HCT116 (cell line): Measurements from ENCODE around the gene TNRC18. TPM values are rescaled to one million over a fixed set of nuclear protein-coding genes. Genes with fewer than 3 reads are reported as not detected.

Source experiments
- ATAC-seq: fragments of 200-7000 bp; cut with Tn5 transposase; 2 replicates; pipeline ENCODE4 v1.9.1; 2020; ENCODE audit warnings: mild to moderate bottlenecking, moderate library complexity
- BruUV-seq: library from RNA; stranded (reverse); fragments of 400-500 nt; replicated peaks from 2 replicates; lab custom pipeline; 2021; lab: Mats Ljungman, UMichigan
- CTCF ChIA-PET: fragments of 300-600 bp; sonication (Branson Sonifier 250); formaldehyde crosslinking; loops from one replicate; lab custom pipeline; 2021; ENCODE audit warnings: antibody characterized with exemption; lab: Charles Lee
- POLR2A ChIA-PET: fragments of 300-600, 350-600 bp; sonication (Branson Sonifier 250); formaldehyde crosslinking; loops from one replicate; lab custom pipeline; 2021; ENCODE audit warnings: antibody characterized with exemption; lab: Charles Lee
- RAD21 ChIA-PET, 2 experiments: fragments of 300-600 bp; sonication (Branson Sonifier 250); formaldehyde crosslinking; loops; one replicate each; lab custom pipeline; 2023; ENCODE audit warnings: low total read pairs in 2 of 2; ENCODE audit not compliant: uncharacterized antibody in 2 of 2, unreplicated experiment in 2 of 2, low non-redundant PET in 1 of 2; lab: Charles Lee
- DNase-seq: peaks from one replicate; pipeline ENCODE4 v3.0.0-alpha.2; 2010; ENCODE audit warnings: low read depth, low spot score
- H2AFZ ChIP-seq: fragments of 200-600 bp; shearing (Covaris generic), sonication (generic); 2 replicates; pipeline ENCODE4 v1.6.1; 2017; ENCODE audit warnings: low read depth, mixed run types, mixed read lengths, antibody characterized with exemption, low read length; ENCODE audit not compliant: poor library complexity, severe bottlenecking
- H3K27ac ChIP-seq: 2 replicates; pipeline ENCODE4 v1.5.1; 2012; ENCODE audit warnings: low read depth, low read length
- H3K27me3 ChIP-seq: fragments of 200-600 bp; sonication (generic); 2 replicates; pipeline ENCODE4 v1.6.1; 2016; ENCODE audit warnings: mixed run types, low read length, mixed read lengths; ENCODE audit not compliant: insufficient read depth
- H3K36me3 ChIP-seq, 2 experiments: fragments of 200-500 bp in 1 of 2; fragments of 200-600 bp in 1 of 2; sonication (Bioruptor generic) in 1 of 2; sonication (generic) in 1 of 2; 2 replicates each; pipeline versions ENCODE4 v1.5.1 to v1.6.1; 2014 to 2016; ENCODE audit warnings: low read length in 2 of 2, inconsistent platforms in 1 of 2, mixed read lengths in 1 of 2, mixed run types in 1 of 2; ENCODE audit not compliant: insufficient read depth in 2 of 2, control insufficient read depth in 1 of 2
- H3K4me1 ChIP-seq, 2 experiments: fragments of 200-600 bp in 1 of 2; sonication (generic) in 1 of 2; 2 replicates each; pipeline versions ENCODE4 v1.5.1 to v1.6.1; 2012 to 2017; ENCODE audit warnings: low read length in 2 of 2, inconsistent platforms in 1 of 2, mild to moderate bottlenecking in 1 of 2, mixed read lengths in 1 of 2, mixed run types in 1 of 2, moderate library complexity in 1 of 2; ENCODE audit not compliant: insufficient read depth in 2 of 2, control insufficient read depth in 1 of 2
- H3K4me2 ChIP-seq: fragments of 200-600 bp; sonication (generic); 2 replicates; pipeline ENCODE4 v1.6.1; 2017; ENCODE audit warnings: mixed run types, low read length, mixed read lengths
- H3K4me3 ChIP-seq, 2 experiments: fragments of 200-600 bp in 1 of 2; sonication (generic) in 1 of 2; replicated peaks in 1 of 2; 2 replicates each; pipeline ENCODE4 v1.5.1; 2011 to 2016; ENCODE audit warnings: low read length in 2 of 2, control low read depth in 1 of 2, low read depth in 1 of 2, mild to moderate bottlenecking in 1 of 2, mixed read lengths in 1 of 2, mixed run types in 1 of 2
- H3K79me2 ChIP-seq: fragments of 200-600 bp; sonication (generic); 2 replicates; pipeline ENCODE4 v1.6.1; 2017; ENCODE audit warnings: mild to moderate bottlenecking, mixed run types, low read length, moderate library complexity, mixed read lengths; ENCODE audit not compliant: insufficient read depth
- H3K9ac ChIP-seq: fragments of 200-600 bp; sonication (generic); 2 replicates; pipeline ENCODE4 v1.6.1; 2016; ENCODE audit warnings: low read length, mixed read lengths
- H3K9me2 ChIP-seq: fragments of 200-600 bp; sonication (generic), shearing (Covaris generic); 2 replicates; pipeline ENCODE4 v1.6.1; 2017; ENCODE audit warnings: mixed run types, mild to moderate bottlenecking, moderate library complexity; ENCODE audit not compliant: insufficient read depth
- H3K9me3 ChIP-seq, 2 experiments: fragments of 200-500 bp in 1 of 2; fragments of 200-600 bp in 1 of 2; sonication (Bioruptor generic) in 1 of 2; sonication (generic) in 1 of 2; 2 replicates each; pipeline ENCODE4 v1.6.1; 2014 to 2017; ENCODE audit warnings: low read length in 2 of 2, mixed read lengths in 2 of 2, inconsistent platforms in 1 of 2, low read depth in 1 of 2, mild to moderate bottlenecking in 1 of 2, mixed run types in 1 of 2, moderate library complexity in 1 of 2; ENCODE audit not compliant: control insufficient read depth in 1 of 2, insufficient read depth in 1 of 2
- H4K20me1 ChIP-seq: fragments of 200-600 bp; sonication (generic), shearing (Covaris generic); 2 replicates; pipeline ENCODE4 v1.6.1; 2017; ENCODE audit warnings: mixed run types, mild to moderate bottlenecking, moderate library complexity; ENCODE audit not compliant: insufficient read depth
- CEBPB ChIP-seq: IDR thresholded peaks from 2 replicates; pipeline ENCODE4 v1.6.1; 2012; ENCODE audit warnings: low read depth
- EGR1 ChIP-seq: IDR thresholded peaks from 2 replicates; pipeline ENCODE4 v1.6.1; 2012; ENCODE audit warnings: low read depth
- EZH2phosphoT487 ChIP-seq: fragments of 200-600 bp; IDR thresholded peaks from 2 replicates; pipeline ENCODE4 v1.6.1; 2018; ENCODE audit warnings: antibody characterized with exemption, borderline replicate concordance
- FOSL1 ChIP-seq: IDR thresholded peaks from 2 replicates; pipeline ENCODE4 v1.6.1; 2012; ENCODE audit warnings: low read depth
- POLR2A ChIP-seq: IDR thresholded peaks from 2 replicates; pipeline ENCODE4 v1.7.0; 2011; ENCODE audit warnings: borderline replicate concordance; ENCODE audit not compliant: insufficient read depth, insufficient read length; ENCODE audit errors: extremely low read depth
- POLR2AphosphoS5 ChIP-seq: IDR thresholded peaks from 2 replicates; pipeline ENCODE4 v1.6.1; 2011; ENCODE audit warnings: mild to moderate bottlenecking, low read depth, low read length, moderate library complexity
- SIN3A ChIP-seq: IDR thresholded peaks from 2 replicates; pipeline ENCODE4 v1.6.1; 2012; ENCODE audit warnings: low read depth
- SP1 ChIP-seq: IDR thresholded peaks from 2 replicates; pipeline ENCODE4 v1.6.1; 2012; ENCODE audit warnings: low read depth
- SRF ChIP-seq: IDR thresholded peaks from 2 replicates; pipeline ENCODE4 v1.6.1; 2012; ENCODE audit warnings: low read depth
- TCF7L2 ChIP-seq: IDR thresholded peaks from 2 replicates; pipeline ENCODE4 v1.7.0; 2011; ENCODE audit warnings: borderline replicate concordance, inconsistent platforms; ENCODE audit not compliant: insufficient read depth, insufficient read length; ENCODE audit errors: extremely low read depth
- YY1 ChIP-seq: IDR thresholded peaks from 2 replicates; pipeline ENCODE4 v1.6.1; 2011; ENCODE audit warnings: low read length, low read depth, moderate library complexity, mild to moderate bottlenecking; ENCODE audit not compliant: insufficient replicate concordance; ENCODE audit errors: extremely low read depth
- intact Hi-C: fragments of 100-400 bp; cut with micrococcal nuclease; formaldehyde crosslinking; loops from 2 replicates; pipeline ENCODE4 v1.10.0; 2022
- total RNA-seq: library from RNA; stranded (reverse); gene quantifications from one replicate; pipeline ENCODE4 v1.2.1, GENCODE V29; 2021; ENCODE audit not compliant: unreplicated experiment
- TF ChIP-seq, protein P1 (sequence below): IDR thresholded peaks from 2 replicates; pipeline ENCODE4 v1.6.1; 2011; ENCODE audit warnings: mild to moderate bottlenecking, low read length, moderate library complexity; ENCODE audit not compliant: insufficient replicate concordance; ENCODE audit errors: extremely low read depth
- TF ChIP-seq, protein P2 (sequence below): IDR thresholded peaks from 2 replicates; pipeline ENCODE4 v1.6.1; 2012; ENCODE audit warnings: low read depth
- TF ChIP-seq, protein P3 (sequence below): IDR thresholded peaks from 2 replicates; pipeline ENCODE4 v1.6.1; 2012

Gene TNRC18
- total RNA-seq, 1 experiment from 2014 or later: 101 TPM

DNA sequence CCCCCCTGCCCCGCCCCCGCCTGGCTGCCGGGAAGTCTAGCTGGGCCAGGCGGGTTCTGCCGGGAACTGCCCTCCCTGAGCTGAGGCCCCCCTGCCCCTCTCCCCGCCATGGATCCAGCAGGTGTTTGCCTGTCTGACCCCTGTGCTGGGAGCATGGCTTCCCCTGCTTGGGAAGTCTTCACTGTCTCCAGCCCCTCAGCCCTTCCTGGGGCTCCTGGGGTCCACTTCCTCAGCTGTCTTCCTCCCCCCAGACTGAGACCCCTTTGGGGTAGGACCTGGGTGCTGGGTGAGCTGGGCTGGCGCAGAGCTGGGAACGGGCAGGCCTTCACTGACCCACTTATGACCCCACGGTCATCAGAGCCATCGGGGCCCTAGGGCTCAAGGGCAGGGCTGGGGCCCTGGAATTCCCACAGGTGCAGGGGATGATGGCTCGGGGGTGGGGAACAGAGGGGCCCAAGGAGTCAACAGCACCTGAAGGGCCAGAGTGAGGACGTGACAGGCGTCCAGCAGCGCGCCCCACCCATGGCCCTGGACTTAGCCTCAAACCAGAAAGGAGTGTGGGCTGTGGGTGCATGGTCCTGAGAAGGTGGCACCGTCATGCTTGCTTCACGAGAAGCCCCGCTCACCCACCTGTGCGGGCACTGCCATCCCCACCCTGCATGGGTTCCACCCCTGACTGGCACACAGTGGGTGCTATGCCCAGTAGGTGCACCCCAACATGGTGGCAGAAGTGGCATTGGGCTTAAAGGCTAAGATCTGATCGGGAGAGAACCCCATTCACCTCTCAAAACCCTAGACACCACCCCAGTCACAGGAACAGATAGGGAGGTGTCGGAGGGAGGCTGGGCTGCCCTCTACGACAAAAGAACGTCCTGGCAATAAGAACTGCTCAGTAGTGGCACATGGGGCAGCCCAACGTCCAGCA is 16.2 kb upstream of the TNRC18 start:
- no TSS peak for BruUV-seq
- POLR2A ChIA-PET: no interaction called here

More for the DNA sequence above, 16.2 kb upstream of the TNRC18 start:
- Histone ChIP-seq H3K27ac (no peak overlapping the region), H3K27me3 (no peaks in the 10 kb centered on the region), H3K9me3 (no peaks in the 10 kb centered on the region), H3K4me3 (no peak overlapping the region), H3K36me3 (no peaks in the 10 kb centered on the region), H2AFZ (no peak overlapping the region), H3K4me2 (no peak overlapping the region), H3K9ac (no peak overlapping the region), H3K79me2 (no peaks in the 10 kb centered on the region), H3K9me2 (no peaks in the 10 kb centered on the region), H4K20me1 (no peaks in the 10 kb centered on the region), H3K4me1 (peaks cover 0 to 6% of the 10 kb centered on the region in 2 experiments; a peak in 1 of 4 replicates)
- TF ChIP-seq EZH2phosphoT487 (no peak), SIN3A (no peak), TCF7L2 (no peak), CEBPB (no peak), YY1 (no peak), EGR1 (no peak), POLR2A (no peak), SRF (no peak), POLR2AphosphoS5 (no peak), SP1 (no peak), FOSL1 (no peak)
- TF ChIP-seq, protein P1, sequence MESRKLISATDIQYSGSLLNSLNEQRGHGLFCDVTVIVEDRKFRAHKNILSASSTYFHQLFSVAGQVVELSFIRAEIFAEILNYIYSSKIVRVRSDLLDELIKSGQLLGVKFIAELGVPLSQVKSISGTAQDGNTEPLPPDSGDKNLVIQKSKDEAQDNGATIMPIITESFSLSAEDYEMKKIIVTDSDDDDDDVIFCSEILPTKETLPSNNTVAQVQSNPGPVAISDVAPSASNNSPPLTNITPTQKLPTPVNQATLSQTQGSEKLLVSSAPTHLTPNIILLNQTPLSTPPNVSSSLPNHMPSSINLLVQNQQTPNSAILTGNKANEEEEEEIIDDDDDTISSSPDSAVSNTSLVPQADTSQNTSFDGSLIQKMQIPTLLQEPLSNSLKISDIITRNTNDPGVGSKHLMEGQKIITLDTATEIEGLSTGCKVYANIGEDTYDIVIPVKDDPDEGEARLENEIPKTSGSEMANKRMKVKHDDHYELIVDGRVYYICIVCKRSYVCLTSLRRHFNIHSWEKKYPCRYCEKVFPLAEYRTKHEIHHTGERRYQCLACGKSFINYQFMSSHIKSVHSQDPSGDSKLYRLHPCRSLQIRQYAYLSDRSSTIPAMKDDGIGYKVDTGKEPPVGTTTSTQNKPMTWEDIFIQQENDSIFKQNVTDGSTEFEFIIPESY: no peak
- TF ChIP-seq, protein P2, sequence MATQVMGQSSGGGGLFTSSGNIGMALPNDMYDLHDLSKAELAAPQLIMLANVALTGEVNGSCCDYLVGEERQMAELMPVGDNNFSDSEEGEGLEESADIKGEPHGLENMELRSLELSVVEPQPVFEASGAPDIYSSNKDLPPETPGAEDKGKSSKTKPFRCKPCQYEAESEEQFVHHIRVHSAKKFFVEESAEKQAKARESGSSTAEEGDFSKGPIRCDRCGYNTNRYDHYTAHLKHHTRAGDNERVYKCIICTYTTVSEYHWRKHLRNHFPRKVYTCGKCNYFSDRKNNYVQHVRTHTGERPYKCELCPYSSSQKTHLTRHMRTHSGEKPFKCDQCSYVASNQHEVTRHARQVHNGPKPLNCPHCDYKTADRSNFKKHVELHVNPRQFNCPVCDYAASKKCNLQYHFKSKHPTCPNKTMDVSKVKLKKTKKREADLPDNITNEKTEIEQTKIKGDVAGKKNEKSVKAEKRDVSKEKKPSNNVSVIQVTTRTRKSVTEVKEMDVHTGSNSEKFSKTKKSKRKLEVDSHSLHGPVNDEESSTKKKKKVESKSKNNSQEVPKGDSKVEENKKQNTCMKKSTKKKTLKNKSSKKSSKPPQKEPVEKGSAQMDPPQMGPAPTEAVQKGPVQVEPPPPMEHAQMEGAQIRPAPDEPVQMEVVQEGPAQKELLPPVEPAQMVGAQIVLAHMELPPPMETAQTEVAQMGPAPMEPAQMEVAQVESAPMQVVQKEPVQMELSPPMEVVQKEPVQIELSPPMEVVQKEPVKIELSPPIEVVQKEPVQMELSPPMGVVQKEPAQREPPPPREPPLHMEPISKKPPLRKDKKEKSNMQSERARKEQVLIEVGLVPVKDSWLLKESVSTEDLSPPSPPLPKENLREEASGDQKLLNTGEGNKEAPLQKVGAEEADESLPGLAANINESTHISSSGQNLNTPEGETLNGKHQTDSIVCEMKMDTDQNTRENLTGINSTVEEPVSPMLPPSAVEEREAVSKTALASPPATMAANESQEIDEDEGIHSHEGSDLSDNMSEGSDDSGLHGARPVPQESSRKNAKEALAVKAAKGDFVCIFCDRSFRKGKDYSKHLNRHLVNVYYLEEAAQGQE: no peak
- TF ChIP-seq, protein P3, sequence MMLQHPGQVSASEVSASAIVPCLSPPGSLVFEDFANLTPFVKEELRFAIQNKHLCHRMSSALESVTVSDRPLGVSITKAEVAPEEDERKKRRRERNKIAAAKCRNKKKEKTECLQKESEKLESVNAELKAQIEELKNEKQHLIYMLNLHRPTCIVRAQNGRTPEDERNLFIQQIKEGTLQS: no peak
- no peak for ATAC-seq
- DNase-seq: no peak
- intact Hi-C loops: no loop called here
- ChIA-PET RAD21 (no interaction called here), CTCF (no interaction called here)
